HG03354 (cell line): ENCODE measurements around the gene RPA1.
A peak's percentile ranks its signal among the peaks of the same experiment; 100 is the strongest.
"Not testable (repeated sequence)": the region's sequence is repeated elsewhere in the genome, so short reads cannot be mapped to it uniquely, and the experiment has no call there.

Experiments used
- ATAC-seq: cut with Tn5 transposase; IDR thresholded peaks from one replicate; pipeline ENCODE4 v1.9.1; 2021; ENCODE audit warnings: mild to moderate bottlenecking; ENCODE audit not compliant: unreplicated experiment, poor library complexity, severe bottlenecking

RPA1 gene

DNA sequence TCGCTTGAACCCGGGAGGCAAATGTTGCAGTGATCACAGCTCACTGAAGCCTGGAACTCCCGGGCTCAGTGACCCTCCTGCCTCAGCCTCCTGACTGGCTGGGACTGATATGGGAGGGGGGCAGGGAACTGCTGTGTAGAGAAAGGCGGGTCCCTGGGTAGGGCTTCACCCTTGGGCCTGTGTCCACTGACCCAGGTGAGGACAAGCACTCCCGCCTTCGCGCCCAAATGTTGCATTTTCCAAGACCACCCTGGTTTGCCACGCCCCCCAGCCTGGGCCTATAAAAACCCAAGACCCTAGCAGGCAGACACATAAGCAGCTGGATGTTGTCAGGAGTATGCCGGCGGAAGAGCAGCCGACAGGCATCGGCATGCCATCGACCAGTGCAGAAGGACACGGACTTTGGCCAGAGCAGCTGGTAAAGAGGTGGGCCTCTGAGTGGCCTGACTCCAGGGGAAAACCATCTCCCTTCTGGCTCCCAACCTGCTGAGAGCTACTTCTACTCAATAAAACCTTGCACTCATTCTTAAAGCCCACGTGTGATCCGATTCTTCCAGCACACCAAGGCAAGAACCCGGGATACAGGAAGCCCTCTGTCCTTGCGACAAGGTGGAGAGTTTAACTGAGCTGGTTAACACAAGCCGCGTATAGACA is 19.2 kb upstream of the RPA1 start:
- ATAC-seq = no peak

- ATAC-seq = no peak
These were observed 16.7 kb upstream of the RPA1 start for GRCh38 chr17:1813088-1813487.

- ATAC-seq = peak; percentile 62
These were observed 9.1 kb upstream of the RPA1 start for GRCh38 chr17:1820528-1821252.

DNA sequence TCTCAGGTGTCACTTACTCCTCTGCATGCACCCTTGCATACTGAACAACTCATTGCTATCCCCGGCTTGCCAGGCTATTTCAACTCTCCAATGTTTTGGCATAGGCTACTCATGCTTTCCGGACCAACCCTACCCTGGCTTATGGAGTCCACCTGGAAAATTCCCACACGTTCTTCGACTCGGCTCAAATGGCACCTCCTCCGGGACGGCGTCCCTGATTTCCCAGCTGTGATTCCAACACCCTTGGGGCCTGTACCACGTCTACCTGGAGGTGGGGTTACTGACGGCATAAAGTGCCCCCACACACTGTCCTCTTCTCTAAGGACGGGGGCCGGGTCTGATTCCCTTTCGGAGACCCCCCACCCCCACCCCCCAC is 601 bp upstream of the RPA1 start:
- ATAC-seq = no peak

DNA sequence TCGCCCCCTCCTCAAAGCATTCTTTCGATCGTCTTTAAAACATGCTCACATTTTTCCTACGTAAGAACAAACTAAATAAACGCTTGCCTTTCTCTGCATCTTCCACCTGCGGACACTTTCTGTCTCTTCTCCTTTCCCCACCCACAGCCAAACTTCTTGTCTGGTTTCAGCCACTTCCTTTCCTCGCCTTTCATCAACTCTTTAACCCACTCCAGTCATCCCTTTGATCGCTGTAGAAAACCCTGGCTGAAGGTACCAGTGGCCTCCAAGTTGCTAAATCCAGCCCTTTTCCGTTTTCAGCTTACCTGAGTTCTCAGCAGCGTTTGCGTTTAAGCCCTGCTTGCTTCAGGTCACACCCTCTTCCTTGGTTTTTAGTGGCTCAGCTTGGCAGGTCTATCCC is 483 bp downstream of the RPA1 start:
- ATAC-seq = peak; percentile 7

GRCh38 chr17:1834380-1835149 is 4.8 kb downstream of the RPA1 start:
- ATAC-seq = peak; percentile 58

- ATAC-seq = no peak
These were observed 9.7 kb downstream of the RPA1 start for GRCh38 chr17:1839516-1839915.

DNA sequence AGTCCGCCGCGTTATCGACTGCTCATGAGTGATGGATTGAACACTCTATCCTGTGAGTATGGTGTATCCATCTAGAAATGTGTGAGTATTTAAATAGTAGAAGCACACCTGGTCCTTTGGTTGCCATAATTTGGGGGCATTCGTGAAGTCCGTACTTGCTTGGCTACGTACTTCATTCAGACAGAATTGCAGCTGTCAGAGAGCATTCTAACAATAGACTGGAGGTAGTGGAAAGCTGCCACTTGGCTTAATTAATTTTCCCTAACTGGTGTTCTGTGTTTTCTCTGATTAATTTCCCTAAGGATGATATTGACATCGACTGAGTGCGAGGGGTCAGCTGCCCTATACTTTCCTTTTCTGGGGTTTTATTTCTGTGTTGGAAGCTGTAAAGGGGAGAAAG is 14.1 kb downstream of the RPA1 start:
- ATAC-seq = no peak

GRCh38 chr17:1847191-1847590 is 17.4 kb downstream of the RPA1 start:
- no peak for ATAC-seq

DNA sequence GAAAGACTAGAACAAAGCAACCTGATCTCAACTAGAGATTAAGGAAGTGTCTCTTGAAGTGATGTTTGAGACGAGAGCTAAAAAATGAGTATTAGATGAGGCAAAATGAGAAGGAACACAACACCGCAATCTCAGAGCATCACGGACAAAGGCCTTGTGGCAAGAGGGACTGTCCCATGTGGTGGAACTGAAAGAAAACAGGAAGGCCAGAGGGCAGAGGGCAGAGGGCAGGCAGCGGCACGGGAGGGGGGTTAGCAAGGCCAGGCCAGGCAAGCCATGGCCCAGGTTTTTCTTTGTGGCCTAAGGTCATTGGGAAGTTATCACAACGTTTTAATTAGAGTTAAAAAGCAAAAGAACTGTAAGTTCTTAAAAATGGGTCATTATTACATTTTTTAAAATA is 22.5 kb downstream of the RPA1 start:
- no peak for ATAC-seq

DNA sequence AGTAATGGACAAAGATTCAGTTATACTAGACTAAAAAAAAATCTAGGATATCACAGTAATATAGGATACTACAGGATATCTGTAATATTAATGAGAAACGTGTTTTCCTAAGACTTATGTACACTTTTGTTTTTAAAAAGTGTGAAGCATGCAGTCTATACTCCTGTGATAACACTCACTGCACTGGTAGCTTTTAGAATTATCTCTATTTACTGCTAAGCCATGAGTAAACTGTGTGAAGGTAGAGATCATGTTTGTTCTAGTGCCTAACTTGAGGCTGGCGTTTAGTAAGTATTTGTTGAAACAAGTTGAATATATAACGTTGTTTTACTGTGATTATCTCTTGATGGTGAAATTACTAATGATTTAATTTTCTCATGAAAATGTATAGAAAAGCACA is 23.9 kb downstream of the RPA1 start:
- no peak for ATAC-seq

DNA sequence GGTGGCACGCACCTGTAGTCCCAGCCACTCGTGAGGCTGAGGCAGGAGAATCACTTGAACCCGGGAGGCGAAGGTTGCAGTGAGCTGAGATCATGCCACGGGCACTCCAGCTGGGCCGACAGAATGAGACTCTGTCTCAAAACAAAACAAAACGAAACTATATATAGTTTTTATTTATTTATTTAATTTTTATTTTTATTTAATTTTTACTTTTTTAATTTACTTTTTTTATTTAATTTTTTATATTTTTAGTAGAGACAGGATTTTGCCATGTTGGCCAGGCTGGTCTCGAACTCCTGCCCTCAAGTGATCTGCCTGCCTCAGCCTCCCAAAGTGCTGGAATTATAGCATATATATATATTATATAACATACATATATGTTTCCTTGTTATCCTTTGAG is 26.7 kb downstream of the RPA1 start:
- not testable (repeated sequence) for ATAC-seq

GRCh38 chr17:1860978-1861377 is 31.2 kb downstream of the RPA1 start:
- no peak for ATAC-seq

DNA sequence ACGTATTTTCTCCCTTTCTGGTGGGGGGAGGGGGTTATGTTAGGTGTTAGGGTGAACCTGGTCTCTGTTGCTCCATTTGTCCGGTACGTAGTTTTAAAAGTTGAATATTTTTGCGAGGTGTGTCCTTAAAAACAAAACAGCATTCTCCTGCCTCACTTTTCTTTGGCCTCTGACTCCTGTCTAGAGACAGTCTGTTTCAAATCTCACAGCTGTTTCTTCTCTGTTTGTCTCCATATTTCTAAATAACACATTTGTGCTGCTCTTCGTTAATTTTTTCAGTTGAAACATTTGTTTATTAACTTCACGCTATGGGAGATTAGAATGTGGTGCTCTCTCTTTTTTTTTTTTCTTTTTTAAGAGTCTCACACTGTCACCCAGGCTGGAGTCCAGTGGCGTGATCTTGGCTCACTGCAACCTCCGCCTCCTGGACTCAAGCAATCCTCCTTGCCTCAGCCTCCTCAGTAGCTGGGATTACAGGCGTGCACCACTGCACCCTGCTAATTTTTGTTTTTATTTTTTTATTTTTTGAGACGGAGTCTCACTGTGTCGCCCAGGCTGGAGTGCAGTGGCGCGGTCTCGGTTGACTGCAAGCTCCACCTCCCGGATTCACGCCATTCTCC is 31.7 kb downstream of the RPA1 start:
- ATAC-seq = no peak

DNA sequence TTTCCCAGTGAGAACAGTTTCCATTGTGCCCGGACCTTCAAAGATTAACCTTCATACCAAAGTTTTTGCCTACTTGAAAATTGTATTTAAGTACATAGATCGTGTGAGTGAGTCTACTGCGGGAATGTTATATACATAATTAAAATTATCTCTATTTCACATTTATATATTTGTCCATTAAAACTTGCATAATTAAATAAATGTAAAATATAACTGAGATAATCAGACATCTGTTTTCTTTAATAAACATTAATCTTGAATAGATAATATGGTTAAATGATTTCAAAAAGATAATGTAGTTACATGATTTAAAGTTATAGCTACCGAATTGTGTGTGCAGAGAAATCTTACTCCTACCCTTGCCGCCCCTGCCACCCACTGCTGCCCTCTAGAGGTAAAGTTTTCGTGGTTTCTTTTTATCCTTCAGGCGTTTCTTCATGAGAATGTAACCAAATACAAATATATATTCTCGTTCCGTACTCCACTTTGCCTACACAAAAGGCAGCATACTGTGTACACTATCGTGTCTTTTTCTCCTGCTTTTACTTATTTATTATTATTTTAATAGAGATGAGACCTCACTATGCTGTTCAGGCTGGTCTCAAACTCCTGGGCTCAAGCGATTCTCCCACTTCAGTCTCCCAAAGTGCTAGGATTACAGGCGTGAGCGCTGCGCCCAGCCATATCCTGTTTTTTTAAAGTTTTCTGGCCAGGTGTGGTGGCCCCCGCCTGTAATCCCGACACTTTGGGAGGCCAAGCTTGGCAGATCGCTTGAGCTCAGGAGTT is 35.6 kb downstream of the RPA1 start:
- no peak for ATAC-seq

DNA sequence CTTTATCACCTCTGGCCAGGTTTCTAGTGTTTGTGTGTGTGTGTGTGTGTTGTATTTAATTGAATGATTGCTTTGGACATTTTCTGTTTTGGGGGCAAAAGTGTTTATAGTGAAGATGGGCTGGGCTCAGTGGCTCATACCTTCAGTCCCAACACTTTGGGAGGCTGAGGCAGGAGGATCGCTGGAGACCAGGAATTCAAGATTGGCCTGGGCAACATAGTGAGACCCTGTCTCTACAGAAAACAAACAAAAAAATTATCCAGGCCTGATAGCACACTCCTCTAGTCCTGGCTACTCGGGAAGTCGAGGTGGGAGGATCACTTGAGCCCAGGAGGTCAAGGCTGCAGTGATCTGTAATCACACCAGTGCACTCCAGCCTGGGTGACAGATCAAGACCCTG is 37.5 kb downstream of the RPA1 start:
- no peak for ATAC-seq

- ATAC-seq = no peak
These were observed 38.3 kb downstream of the RPA1 start for GRCh38 chr17:1868090-1868489.

DNA sequence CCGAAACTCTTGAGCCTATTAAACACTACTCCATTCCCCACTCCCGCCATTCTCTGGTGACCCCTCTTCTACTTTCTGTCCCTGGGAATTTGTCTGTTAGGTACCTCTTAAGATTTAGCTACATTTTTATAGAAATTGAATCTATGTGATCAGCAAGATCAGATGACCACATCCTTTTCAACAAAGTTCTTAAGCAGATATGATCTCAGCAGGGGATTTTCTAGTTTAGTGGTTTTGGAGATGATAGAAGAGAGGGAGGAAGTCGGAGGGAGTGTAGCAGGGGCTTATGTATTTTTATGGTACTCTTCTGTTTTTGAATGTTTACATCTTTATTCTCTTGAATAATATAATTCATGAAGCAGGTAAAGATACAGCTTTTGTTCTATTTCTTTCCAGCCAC is 40.8 kb downstream of the RPA1 start:
- ATAC-seq = no peak

DNA sequence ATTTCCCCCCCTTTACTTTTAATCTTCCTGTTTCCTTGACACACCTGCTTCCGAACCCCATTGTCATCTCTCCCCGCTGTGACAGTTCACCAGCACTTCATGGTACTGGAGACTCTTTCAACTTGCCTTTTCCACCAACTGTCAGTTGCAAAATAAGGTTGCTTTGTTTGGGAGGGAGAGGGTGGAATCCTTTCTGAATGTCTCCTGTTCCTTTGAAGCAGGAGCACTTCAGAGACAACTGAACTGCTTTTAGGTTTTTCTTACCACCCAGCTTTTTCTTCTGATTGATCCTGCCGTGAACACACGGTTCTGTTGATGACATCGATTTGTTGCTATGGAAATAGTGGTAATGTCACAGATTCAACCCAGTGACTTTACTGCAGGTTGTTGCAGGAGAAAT is 42.0 kb downstream of the RPA1 start:
- ATAC-seq = no peak

DNA sequence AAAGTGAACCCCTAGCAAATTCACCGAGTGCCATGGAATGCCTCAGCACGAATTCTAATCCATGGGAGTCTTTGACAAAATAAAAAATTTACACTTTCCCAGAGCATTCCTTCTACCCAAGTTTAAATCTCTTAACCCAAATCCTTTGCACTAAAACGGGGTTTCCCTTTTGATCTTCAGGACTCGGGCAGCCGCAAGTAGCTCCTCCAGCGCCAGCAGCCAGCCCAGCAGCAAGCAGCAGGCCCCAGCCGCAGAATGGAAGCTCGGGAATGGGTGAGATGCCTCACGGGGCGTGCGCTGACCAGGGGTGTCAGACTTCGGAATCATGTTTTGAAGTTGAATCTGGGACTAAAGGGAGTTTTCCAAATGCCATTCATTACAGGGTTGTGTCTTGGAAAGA is 42.4 kb downstream of the RPA1 start:
- no peak for ATAC-seq
